Keratinocyte (primary cell): ENCODE results near the gene DDR2. TPM values are rescaled to one million over a fixed set of nuclear protein-coding genes. Genes with fewer than 3 reads are reported as not detected.

ENCODE experiments used
- DNase-seq: peaks from one replicate; pipeline ENCODE4 v3.0.0-alpha.2; 2011; ENCODE audit warnings: low read depth, missing footprints, low spot score
- FAIRE-seq: peaks from 2 replicates; lab custom pipeline; 2011; peaks lifted over from hg19 to GRCh38; lab: Jason Lieb, UNC
- H2AFZ ChIP-seq: 2 replicates; pipeline ENCODE4 v1.6.0; 2012; ENCODE audit warnings: low read length, control low read depth, inconsistent platforms; ENCODE audit not compliant: control insufficient read depth
- H3K27ac ChIP-seq: 2 replicates; pipeline ENCODE4 v1.5.1; 2011; ENCODE audit warnings: low read length; ENCODE audit not compliant: control insufficient read depth, insufficient read depth
- H3K27me3 ChIP-seq: 3 replicates; pipeline ENCODE4 v1.6.0; 2011; ENCODE audit warnings: low read length; ENCODE audit not compliant: control insufficient read depth, insufficient read depth; ENCODE audit errors: extremely low read depth
- H3K36me3 ChIP-seq, 2 experiments: 2 replicates in 1 of 2; 3 replicates in 1 of 2; pipeline ENCODE4 v1.5.1; 2011; ENCODE audit warnings: low read length in 2 of 2, mild to moderate bottlenecking in 1 of 2; ENCODE audit not compliant: control insufficient read depth in 2 of 2, insufficient read depth in 2 of 2; ENCODE audit errors: extremely low read depth in 1 of 2
- H3K4me1 ChIP-seq: 3 replicates; pipeline ENCODE4 v1.5.1; 2011; ENCODE audit warnings: low read length; ENCODE audit not compliant: control insufficient read depth, insufficient read depth; ENCODE audit errors: extremely low read depth
- H3K4me2 ChIP-seq: 3 replicates; pipeline ENCODE4 v1.6.0; 2011; ENCODE audit warnings: low read depth, low read length; ENCODE audit not compliant: control insufficient read depth, insufficient read depth; ENCODE audit errors: extremely low read depth
- H3K4me3 ChIP-seq, 3 experiments: fragments of 200-600 bp in 1 of 3; sonication (generic) in 1 of 3; 2 replicates in 2 of 3; 3 replicates in 1 of 3; pipeline ENCODE4 v1.5.1; 2011 to 2016; ENCODE audit warnings: low read length in 3 of 3, mild to moderate bottlenecking in 3 of 3, control low read depth in 2 of 3, inconsistent platforms in 1 of 3, low read depth in 1 of 3, mixed read lengths in 1 of 3, mixed run types in 1 of 3, moderate library complexity in 1 of 3; ENCODE audit not compliant: control insufficient read depth in 2 of 3, insufficient read depth in 2 of 3; ENCODE audit errors: extremely low read depth in 1 of 3
- H3K79me2 ChIP-seq: 2 replicates; pipeline ENCODE4 v1.6.0; 2012; ENCODE audit warnings: low read length; ENCODE audit not compliant: control insufficient read depth, insufficient read depth
- H3K9ac ChIP-seq: 3 replicates; pipeline ENCODE4 v1.6.0; 2011; ENCODE audit warnings: low read length; ENCODE audit not compliant: control insufficient read depth, insufficient read depth; ENCODE audit errors: extremely low read depth
- H3K9me1 ChIP-seq: 3 replicates; pipeline ENCODE4 v1.6.0; 2011; ENCODE audit warnings: low read length; ENCODE audit not compliant: control insufficient read depth, insufficient read depth; ENCODE audit errors: extremely low read depth
- H3K9me3 ChIP-seq: 2 replicates; pipeline ENCODE4 v1.5.1; 2012; ENCODE audit warnings: low read depth, low read length; ENCODE audit not compliant: control insufficient read depth
- H4K20me1 ChIP-seq: 3 replicates; pipeline ENCODE4 v1.6.0; 2011; ENCODE audit warnings: low read length; ENCODE audit not compliant: control insufficient read depth, insufficient read depth; ENCODE audit errors: extremely low read depth
- EZH2 ChIP-seq: IDR thresholded peaks from one replicate; pipeline ENCODE4 v1.6.1; 2012; ENCODE audit warnings: inconsistent platforms, mild to moderate bottlenecking, low read length, moderate library complexity
- dilution Hi-C: fragments of 300-500 bp; cut with MboI; formaldehyde crosslinking; loops from one replicate; pipeline ENCODE4 v1.7.0; 2020; ENCODE audit warnings: low sequenced_read_pairs; ENCODE audit not compliant: extremely low pct_ligation_motif_present
- polyA plus RNA-seq, 5 experiments: library from polyadenylated mRNA; depleted of rRNA in 3 of 5; stranded (reverse) in 3 of 5; stranded (forward) in 1 of 5; unstranded in 1 of 5; fragments of >200 nt; gene quantifications; 1 replicate in 1 of 5; 2 replicates in 3 of 5; 3 replicates in 1 of 5; pipeline versions ENCODE4 v1.2.1 to v1.2.3, GENCODE V29; 2011 to 2012; ENCODE audit warnings: missing spikeins in 2 of 5, low read depth in 1 of 5, low replicate concordance in 1 of 5
- TF ChIP-seq, protein P1 (sequence below), 3 experiments: IDR thresholded peaks in 1 of 3; conservative IDR thresholded peaks in 1 of 3; optimal IDR thresholded peaks in 1 of 3; 2 replicates in 2 of 3; 3 replicates in 1 of 3; pipeline versions ENCODE3 to v1.5.1; 2011; ENCODE audit warnings: low read length in 3 of 3, mild to moderate bottlenecking in 3 of 3, moderate library complexity in 2 of 3, control low read depth in 1 of 3, inconsistent platforms in 1 of 3; ENCODE audit not compliant: insufficient read depth in 2 of 3; ENCODE audit errors: extremely low read depth in 1 of 3

Gene DDR2
- polyA plus RNA-seq, 1 donor (not counting 4 experiments of a cell fraction or from before 2014, with no cell fraction given): 0.39 TPM

DNA sequence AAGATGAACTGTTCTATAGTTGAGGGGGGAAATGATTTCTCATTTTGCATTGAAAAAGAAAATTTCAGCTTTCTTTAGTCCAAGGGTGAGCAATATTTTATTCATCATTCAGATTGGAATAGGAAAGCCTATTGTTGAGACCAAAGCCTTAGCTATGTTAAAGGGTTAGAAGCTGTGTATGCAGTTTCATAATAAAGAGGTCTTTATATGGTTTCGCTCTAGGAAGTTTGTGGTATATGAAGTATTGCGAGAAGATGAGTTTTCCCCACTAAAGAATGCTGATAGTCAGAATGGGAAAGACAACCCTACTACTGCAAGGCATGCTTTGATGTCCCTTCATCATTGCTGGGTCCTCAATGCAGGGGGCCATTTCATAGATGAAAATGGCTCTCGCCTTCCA is 42.2 kb upstream of the DDR2 start:
- Histone ChIP-seq H3K36me3 (peaks cover 28 to 53% of the 10 kb centered on the region in 2 experiments), H3K9ac (no peak overlapping the region), H4K20me1 (peaks cover 2% of the 10 kb centered on the region), H2AFZ (no peak overlapping the region), H3K4me3 (no peak overlapping the region), H3K79me2 (peaks cover 7% of the 10 kb centered on the region), H3K4me1 (no peaks in the 10 kb centered on the region), H3K4me2 (no peak overlapping the region), H3K27ac (no peak overlapping the region), H3K9me1 (no peaks in the 10 kb centered on the region), H3K27me3 (no peaks in the 10 kb centered on the region), H3K9me3 (no peaks in the 10 kb centered on the region)
- dilution Hi-C loops: no loop called here
- DNase-seq (no peak), FAIRE-seq (no peak)
- TF ChIP-seq, protein P1, sequence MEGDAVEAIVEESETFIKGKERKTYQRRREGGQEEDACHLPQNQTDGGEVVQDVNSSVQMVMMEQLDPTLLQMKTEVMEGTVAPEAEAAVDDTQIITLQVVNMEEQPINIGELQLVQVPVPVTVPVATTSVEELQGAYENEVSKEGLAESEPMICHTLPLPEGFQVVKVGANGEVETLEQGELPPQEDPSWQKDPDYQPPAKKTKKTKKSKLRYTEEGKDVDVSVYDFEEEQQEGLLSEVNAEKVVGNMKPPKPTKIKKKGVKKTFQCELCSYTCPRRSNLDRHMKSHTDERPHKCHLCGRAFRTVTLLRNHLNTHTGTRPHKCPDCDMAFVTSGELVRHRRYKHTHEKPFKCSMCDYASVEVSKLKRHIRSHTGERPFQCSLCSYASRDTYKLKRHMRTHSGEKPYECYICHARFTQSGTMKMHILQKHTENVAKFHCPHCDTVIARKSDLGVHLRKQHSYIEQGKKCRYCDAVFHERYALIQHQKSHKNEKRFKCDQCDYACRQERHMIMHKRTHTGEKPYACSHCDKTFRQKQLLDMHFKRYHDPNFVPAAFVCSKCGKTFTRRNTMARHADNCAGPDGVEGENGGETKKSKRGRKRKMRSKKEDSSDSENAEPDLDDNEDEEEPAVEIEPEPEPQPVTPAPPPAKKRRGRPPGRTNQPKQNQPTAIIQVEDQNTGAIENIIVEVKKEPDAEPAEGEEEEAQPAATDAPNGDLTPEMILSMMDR (optimal IDR thresholded peaks at IDR 0.05 in 1 of 3, IDR thresholded peaks at IDR 0.05 in 1 of 3, conservative IDR thresholded peaks at IDR 0.05 in 1 of 3; ENCODE audit: extremely low read depth in 1 of 3, insufficient read depth in 2 of 3, low read length in 3 of 3): no peak
- no peak for TF ChIP-seq EZH2

DNA sequence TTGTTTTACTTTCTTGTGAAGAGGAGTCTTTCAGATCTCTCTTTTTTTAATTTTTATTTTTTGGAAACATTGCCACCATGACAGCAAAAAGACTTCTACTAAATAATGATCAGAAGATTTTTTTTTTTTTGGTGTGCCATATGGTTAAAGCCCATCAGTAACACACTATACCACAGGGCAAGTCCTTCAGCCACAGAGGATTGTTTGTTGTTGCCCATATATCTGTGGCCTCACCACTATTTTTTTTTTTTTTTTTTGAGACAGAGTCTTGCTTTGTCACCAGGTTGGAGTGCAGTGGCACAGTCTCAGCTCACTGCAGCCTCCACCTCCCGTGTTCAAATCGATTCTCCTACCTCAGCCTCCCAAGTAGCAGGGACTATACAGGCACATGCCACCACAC is 41.6 kb upstream of the DDR2 start:
- DNase-seq (no peak), FAIRE-seq (no peak)
- Histone ChIP-seq H3K9me1 (no peaks in the 10 kb centered on the region), H3K27ac (no peak overlapping the region), H3K4me2 (no peak overlapping the region), H4K20me1 (peaks cover 2% of the 10 kb centered on the region), H3K36me3 (peaks cover 32 to 57% of the 10 kb centered on the region in 2 experiments), H3K4me3 (no peak overlapping the region), H3K9me3 (no peaks in the 10 kb centered on the region), H2AFZ (no peak overlapping the region), H3K4me1 (no peaks in the 10 kb centered on the region), H3K27me3 (no peaks in the 10 kb centered on the region), H3K79me2 (peaks cover 6% of the 10 kb centered on the region), H3K9ac (no peak overlapping the region)
- TF ChIP-seq, protein P1 (optimal IDR thresholded peaks at IDR 0.05 in 1 of 3, IDR thresholded peaks at IDR 0.05 in 1 of 3, conservative IDR thresholded peaks at IDR 0.05 in 1 of 3; ENCODE audit: extremely low read depth in 1 of 3, insufficient read depth in 2 of 3, low read length in 3 of 3): no peak
- no peak for TF ChIP-seq EZH2
- dilution Hi-C loops: no loop called here
